Measurements from ENCODE around the gene ZNF784.

ZNF784 gene

DNA sequence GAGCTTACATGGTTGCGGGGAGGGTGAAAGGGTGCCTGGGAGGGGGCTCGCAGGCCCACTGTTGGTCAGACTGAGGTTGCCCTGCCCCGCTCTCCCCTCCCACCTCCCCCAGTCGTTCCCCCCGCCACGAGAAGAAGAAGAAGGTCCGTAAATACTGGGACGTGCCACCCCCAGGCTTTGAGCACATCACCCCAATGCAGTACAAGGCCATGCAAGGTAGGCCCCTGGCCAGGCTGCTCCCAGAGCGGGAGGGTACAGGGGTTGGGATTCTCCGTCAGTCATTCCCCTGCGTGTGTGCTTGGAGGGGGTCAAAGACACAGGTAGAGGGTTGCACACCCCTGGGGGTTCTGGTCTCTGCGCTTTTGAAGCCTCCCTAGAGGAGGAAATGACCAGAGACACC is 36.0 kb upstream of the ZNF784 start (continued):
- TF ChIP-seq, protein P1, sequence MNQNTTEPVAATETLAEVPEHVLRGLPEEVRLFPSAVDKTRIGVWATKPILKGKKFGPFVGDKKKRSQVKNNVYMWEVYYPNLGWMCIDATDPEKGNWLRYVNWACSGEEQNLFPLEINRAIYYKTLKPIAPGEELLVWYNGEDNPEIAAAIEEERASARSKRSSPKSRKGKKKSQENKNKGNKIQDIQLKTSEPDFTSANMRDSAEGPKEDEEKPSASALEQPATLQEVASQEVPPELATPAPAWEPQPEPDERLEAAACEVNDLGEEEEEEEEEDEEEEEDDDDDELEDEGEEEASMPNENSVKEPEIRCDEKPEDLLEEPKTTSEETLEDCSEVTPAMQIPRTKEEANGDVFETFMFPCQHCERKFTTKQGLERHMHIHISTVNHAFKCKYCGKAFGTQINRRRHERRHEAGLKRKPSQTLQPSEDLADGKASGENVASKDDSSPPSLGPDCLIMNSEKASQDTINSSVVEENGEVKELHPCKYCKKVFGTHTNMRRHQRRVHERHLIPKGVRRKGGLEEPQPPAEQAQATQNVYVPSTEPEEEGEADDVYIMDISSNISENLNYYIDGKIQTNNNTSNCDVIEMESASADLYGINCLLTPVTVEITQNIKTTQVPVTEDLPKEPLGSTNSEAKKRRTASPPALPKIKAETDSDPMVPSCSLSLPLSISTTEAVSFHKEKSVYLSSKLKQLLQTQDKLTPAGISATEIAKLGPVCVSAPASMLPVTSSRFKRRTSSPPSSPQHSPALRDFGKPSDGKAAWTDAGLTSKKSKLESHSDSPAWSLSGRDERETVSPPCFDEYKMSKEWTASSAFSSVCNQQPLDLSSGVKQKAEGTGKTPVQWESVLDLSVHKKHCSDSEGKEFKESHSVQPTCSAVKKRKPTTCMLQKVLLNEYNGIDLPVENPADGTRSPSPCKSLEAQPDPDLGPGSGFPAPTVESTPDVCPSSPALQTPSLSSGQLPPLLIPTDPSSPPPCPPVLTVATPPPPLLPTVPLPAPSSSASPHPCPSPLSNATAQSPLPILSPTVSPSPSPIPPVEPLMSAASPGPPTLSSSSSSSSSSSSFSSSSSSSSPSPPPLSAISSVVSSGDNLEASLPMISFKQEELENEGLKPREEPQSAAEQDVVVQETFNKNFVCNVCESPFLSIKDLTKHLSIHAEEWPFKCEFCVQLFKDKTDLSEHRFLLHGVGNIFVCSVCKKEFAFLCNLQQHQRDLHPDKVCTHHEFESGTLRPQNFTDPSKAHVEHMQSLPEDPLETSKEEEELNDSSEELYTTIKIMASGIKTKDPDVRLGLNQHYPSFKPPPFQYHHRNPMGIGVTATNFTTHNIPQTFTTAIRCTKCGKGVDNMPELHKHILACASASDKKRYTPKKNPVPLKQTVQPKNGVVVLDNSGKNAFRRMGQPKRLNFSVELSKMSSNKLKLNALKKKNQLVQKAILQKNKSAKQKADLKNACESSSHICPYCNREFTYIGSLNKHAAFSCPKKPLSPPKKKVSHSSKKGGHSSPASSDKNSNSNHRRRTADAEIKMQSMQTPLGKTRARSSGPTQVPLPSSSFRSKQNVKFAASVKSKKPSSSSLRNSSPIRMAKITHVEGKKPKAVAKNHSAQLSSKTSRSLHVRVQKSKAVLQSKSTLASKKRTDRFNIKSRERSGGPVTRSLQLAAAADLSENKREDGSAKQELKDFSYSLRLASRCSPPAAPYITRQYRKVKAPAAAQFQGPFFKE (tag by site-specific recombination; IDR thresholded peaks at IDR 0.05; ENCODE audit: borderline replicate concordance): no peak
- TF ChIP-seq, protein P2, sequence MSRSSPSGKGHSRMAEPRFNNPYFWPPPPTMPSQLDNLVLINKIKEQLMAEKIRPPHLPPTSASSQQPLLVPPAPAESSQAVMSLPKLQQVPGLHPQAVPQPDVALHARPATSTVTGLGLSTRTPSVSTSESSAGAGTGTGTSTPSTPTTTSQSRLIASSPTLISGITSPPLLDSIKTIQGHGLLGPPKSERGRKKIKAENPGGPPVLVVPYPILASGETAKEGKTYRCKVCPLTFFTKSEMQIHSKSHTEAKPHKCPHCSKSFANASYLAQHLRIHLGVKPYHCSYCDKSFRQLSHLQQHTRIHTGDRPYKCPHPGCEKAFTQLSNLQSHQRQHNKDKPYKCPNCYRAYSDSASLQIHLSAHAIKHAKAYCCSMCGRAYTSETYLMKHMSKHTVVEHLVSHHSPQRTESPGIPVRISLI (tag by site-specific recombination; IDR thresholded peaks at IDR 0.05): no peak
- TF ChIP-seq ZNF48 (tag by site-specific recombination; IDR thresholded peaks at IDR 0.05): no peak
- TF ChIP-seq, protein P3, sequence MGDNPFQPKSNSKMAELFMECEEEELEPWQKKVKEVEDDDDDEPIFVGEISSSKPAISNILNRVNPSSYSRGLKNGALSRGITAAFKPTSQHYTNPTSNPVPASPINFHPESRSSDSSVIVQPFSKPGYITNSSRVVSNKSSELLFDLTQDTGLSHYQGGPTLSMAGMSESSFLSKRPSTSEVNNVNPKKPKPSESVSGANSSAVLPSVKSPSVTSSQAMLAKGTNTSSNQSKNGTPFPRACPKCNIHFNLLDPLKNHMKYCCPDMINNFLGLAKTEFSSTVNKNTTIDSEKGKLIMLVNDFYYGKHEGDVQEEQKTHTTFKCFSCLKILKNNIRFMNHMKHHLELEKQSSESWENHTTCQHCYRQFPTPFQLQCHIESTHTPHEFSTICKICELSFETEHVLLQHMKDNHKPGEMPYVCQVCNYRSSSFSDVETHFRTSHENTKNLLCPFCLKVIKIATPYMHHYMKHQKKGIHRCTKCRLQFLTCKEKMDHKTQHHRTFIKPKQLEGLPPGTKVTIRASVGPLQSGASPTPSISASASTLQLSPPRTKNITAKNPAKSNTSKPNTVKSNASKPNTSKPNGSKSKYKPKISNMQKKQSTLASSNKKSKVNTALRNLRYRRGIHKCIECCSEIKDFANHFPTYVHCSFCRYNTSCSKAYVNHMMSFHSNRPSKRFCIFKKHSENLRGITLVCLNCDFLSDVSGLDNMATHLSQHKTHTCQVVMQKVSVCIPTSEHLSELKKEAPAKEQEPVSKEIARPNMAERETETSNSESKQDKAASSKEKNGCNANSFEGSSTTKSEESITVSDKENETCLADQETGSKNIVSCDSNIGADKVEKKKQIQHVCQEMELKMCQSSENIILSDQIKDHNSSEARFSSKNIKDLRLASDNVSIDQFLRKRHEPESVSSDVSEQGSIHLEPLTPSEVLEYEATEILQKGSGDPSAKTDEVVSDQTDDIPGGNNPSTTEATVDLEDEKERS (tag by site-specific recombination; IDR thresholded peaks at IDR 0.05): no peak

DNA sequence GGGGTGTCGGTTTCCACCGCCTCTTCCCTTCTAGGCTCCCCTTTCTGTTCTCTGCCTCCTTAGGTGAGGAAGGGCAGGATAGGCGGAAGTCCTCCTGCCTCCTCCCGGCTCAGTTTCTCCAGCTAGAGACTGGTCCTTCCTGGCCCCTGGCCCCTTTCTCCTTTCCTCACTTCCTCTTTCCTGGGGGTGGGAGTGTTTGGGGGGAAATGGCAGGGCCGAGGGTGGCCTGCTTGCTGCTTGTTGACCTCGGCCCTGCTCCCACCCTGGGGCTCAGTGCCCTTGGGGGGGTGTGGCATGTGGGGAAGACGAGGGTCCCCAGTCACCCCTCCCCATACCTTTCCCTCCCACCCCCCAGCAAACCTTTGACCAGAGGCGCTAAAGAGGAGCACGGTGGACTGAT is 35.5 kb upstream of the ZNF784 start:
- Histone ChIP-seq H3K9me3 (ENCODE audit: control insufficient read depth, insufficient read depth, low read depth, low read length) (no peaks in the 10 kb centered on the region), H3K27ac (ENCODE audit: extremely low read depth, low read depth, low read length) (no peak overlapping the region), H3K4me3 (ENCODE audit: low read depth, low read length) (no peak overlapping the region), H3K4me1 (ENCODE audit: control insufficient read depth, insufficient read depth, low read length) (peaks cover 11% of the 10 kb centered on the region), H3K36me3 (ENCODE audit: control insufficient read depth in 2 of 2, insufficient read depth in 1 of 2, low read length in 2 of 2) (peaks cover 52 to 84% of the 10 kb centered on the region in 2 experiments)
- TF ChIP-seq KLF9 (tag by site-specific recombination; IDR thresholded peaks at IDR 0.05; ENCODE audit: low read depth): 0 out of 2 replicates have a peak, but pooled peaks have one; percentile 33
- TF ChIP-seq ZNF707 (tag by site-specific recombination; IDR thresholded peaks at IDR 0.05): no peak
- CTCF ChIA-PET: interaction anchor here (0.6 to 1.7 kb wide), 3 partner anchors 12 to 650 kb away, joined by 3 to 10 read pairs (median 3); no protein-coding TSS in a partner anchor
- POLR2A ChIA-PET: interaction anchor here (1.6 kb wide), 1 partner anchor 12 kb away, joined by 4 read pairs; no protein-coding TSS in a partner anchor

DNA sequence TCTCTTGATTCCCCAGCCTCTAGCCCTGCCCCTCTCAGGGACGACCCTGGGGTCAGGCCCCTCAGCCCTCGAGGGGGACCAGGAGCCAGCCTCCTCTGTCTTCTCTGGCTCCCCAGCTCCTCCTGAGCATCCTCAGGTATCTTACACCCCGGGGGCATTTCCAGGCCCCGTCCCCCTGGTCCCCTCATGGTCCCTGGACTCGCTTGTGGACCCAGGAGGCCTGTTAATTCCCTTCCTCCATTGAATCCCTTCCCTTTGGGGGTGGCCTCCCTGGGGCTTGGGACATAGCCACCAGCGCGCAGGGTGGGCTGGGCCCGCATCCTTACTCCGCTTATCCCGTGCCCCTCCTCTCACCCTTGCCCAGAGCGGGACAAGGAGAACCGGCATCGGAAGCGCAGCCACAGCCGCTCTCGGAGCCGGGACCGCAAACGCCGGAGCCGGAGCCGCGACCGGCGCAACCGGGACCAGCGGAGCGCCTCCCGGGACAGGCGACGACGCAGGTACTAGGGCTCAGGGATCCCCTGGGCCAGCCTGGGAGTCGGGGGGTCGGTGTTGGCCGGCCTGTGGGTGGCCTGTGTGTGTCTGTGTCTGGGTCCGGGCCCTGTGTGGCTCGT is 34.6 kb upstream of the ZNF784 start:
- POLR2A ChIA-PET: interaction anchor here (1.6 kb wide), 1 partner anchor 13 kb away, joined by 4 read pairs; no protein-coding TSS in a partner anchor
- CTCF ChIA-PET: interaction anchor here (3.6 kb wide), 1 partner anchor 12 kb away, joined by 36 read pairs; no protein-coding TSS in a partner anchor
- TF ChIP-seq YY1 (tag by site-specific recombination; IDR thresholded peaks at IDR 0.05) (no peak), HOXC10 (CRISPR knock-in tag; IDR thresholded peaks at IDR 0.05) (no peak), TRIM28 (IDR thresholded peaks at IDR 0.05; ENCODE audit: borderline replicate concordance, low read length) (no peak), ZNF791 (tag by site-specific recombination; IDR thresholded peaks at IDR 0.05) (no peak), ZNF585B (tag by site-specific recombination; IDR thresholded peaks at IDR 0.05) (no peak)
- TF ChIP-seq, protein P4, sequence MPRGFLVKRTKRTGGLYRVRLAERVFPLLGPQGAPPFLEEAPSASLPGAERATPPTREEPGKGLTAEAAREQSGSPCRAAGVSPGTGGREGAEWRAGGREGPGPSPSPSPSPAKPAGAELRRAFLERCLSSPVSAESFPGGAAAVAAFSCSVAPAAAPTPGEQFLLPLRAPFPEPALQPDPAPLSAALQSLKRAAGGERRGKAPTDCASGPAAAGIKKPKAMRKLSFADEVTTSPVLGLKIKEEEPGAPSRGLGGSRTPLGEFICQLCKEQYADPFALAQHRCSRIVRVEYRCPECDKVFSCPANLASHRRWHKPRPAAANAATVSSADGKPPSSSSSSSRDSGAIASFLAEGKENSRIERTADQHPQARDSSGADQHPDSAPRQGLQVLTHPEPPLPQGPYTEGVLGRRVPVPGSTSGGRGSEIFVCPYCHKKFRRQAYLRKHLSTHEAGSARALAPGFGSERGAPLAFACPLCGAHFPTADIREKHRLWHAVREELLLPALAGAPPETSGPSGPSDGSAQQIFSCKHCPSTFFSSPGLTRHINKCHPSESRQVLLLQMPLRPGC (tag by site-specific recombination; IDR thresholded peaks at IDR 0.05): no peak
- TF ChIP-seq, protein P5, sequence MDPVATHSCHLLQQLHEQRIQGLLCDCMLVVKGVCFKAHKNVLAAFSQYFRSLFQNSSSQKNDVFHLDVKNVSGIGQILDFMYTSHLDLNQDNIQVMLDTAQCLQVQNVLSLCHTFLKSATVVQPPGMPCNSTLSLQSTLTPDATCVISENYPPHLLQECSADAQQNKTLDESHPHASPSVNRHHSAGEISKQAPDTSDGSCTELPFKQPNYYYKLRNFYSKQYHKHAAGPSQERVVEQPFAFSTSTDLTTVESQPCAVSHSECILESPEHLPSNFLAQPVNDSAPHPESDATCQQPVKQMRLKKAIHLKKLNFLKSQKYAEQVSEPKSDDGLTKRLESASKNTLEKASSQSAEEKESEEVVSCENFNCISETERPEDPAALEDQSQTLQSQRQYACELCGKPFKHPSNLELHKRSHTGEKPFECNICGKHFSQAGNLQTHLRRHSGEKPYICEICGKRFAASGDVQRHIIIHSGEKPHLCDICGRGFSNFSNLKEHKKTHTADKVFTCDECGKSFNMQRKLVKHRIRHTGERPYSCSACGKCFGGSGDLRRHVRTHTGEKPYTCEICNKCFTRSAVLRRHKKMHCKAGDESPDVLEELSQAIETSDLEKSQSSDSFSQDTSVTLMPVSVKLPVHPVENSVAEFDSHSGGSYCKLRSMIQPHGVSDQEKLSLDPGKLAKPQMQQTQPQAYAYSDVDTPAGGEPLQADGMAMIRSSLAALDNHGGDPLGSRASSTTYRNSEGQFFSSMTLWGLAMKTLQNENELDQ (tag by site-specific recombination; IDR thresholded peaks at IDR 0.05; ENCODE audit: low read depth): no peak
- TF ChIP-seq, protein P6, sequence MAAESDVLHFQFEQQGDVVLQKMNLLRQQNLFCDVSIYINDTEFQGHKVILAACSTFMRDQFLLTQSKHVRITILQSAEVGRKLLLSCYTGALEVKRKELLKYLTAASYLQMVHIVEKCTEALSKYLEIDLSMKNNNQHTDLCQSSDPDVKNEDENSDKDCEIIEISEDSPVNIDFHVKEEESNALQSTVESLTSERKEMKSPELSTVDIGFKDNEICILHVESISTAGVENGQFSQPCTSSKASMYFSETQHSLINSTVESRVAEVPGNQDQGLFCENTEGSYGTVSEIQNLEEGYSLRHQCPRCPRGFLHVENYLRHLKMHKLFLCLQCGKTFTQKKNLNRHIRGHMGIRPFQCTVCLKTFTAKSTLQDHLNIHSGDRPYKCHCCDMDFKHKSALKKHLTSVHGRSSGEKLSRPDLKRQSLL (tag by site-specific recombination; IDR thresholded peaks at IDR 0.05): 0 out of 2 replicates have a peak, but pooled peaks have one; percentile 16
- Histone ChIP-seq H3K27ac (ENCODE audit: extremely low read depth, low read depth, low read length) (peak overlapping the region; percentile 50), H3K9me3 (ENCODE audit: control insufficient read depth, insufficient read depth, low read depth, low read length) (no peaks in the 10 kb centered on the region), H3K36me3 (ENCODE audit: control insufficient read depth in 2 of 2, insufficient read depth in 1 of 2, low read length in 2 of 2) (peaks cover 43 to 76% of the 10 kb centered on the region in 2 experiments), H3K4me1 (ENCODE audit: control insufficient read depth, insufficient read depth, low read length) (peaks cover 11% of the 10 kb centered on the region), H3K4me3 (ENCODE audit: low read depth, low read length) (no peak overlapping the region)
